ENCODE data around the gene PTGR3.

GRCh38 chr18:75247611-75248421 lies 38.9 kb upstream of the PTGR3 start:
- TF ChIP-seq, protein P1, sequence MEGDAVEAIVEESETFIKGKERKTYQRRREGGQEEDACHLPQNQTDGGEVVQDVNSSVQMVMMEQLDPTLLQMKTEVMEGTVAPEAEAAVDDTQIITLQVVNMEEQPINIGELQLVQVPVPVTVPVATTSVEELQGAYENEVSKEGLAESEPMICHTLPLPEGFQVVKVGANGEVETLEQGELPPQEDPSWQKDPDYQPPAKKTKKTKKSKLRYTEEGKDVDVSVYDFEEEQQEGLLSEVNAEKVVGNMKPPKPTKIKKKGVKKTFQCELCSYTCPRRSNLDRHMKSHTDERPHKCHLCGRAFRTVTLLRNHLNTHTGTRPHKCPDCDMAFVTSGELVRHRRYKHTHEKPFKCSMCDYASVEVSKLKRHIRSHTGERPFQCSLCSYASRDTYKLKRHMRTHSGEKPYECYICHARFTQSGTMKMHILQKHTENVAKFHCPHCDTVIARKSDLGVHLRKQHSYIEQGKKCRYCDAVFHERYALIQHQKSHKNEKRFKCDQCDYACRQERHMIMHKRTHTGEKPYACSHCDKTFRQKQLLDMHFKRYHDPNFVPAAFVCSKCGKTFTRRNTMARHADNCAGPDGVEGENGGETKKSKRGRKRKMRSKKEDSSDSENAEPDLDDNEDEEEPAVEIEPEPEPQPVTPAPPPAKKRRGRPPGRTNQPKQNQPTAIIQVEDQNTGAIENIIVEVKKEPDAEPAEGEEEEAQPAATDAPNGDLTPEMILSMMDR (conservative IDR thresholded peaks at IDR 0.05; ENCODE audit: low read depth, low read length), result no peak
- no peak for TF ChIP-seq EZH2 (IDR thresholded peaks at IDR 0.05; ENCODE audit: borderline replicate concordance, low read depth, low read length, poor library complexity, severe bottlenecking)

Measured in A673 (cell line).